IPS DF 6.9 (cell line): ENCODE results near the gene ZNF396.
A peak's percentile ranks its signal among the peaks of the same experiment; 100 is the strongest.

Experiments
- DNase-seq: peaks from one replicate; pipeline ENCODE4 v3.0.0-alpha.2; 2013; ENCODE audit warnings: low read depth, low spot score
- H3K27ac ChIP-seq: one replicate; pipeline ENCODE4 v1.5.1; 2013; ENCODE audit warnings: low read length, control low read depth
- H3K27me3 ChIP-seq: 2 replicates; pipeline ENCODE4 v1.6.1; 2013; ENCODE audit warnings: mild to moderate bottlenecking, low read length; ENCODE audit not compliant: control insufficient read depth, insufficient read depth
- H3K36me3 ChIP-seq: 2 replicates; pipeline ENCODE4 v1.6.1; 2013; ENCODE audit warnings: low read length; ENCODE audit not compliant: control insufficient read depth, insufficient read depth
- H3K4me1 ChIP-seq: 2 replicates; pipeline ENCODE4 v1.6.1; 2013; ENCODE audit warnings: low read length; ENCODE audit not compliant: control insufficient read depth, insufficient read depth
- H3K4me3 ChIP-seq: 2 replicates; pipeline ENCODE4 v1.5.1; 2013; ENCODE audit warnings: mild to moderate bottlenecking, low read length
- H3K9me3 ChIP-seq: 2 replicates; pipeline ENCODE4 v1.6.1; 2013; ENCODE audit warnings: low read length, inconsistent platforms; ENCODE audit not compliant: control insufficient read depth, insufficient read depth
- WGBS: extraction: QIAGEN DNeasy Blood & Tissue Kit; methylation state at CpG from one replicate; pipeline ENCODE4 v1.1.7; 2013; ENCODE audit warnings: mixed read lengths, missing lambda C conversion rate; ENCODE audit not compliant: insufficient read length, insufficient coverage; 5-methylcytosine and 5-hydroxymethylcytosine counted together

The ZNF396 gene

GRCh38 chr18:35361570-35362321 is 15.4 kb downstream of the ZNF396 start:
- no peak overlapping the region for H3K27ac ChIP-seq
- no peak for DNase-seq
- no peak overlapping the region for H3K4me3 ChIP-seq
- WGBS = no CpG with 5 or more reads among the region's 2 CpGs
- H3K36me3 ChIP-seq = no peaks in the 10 kb centered on the region
- no peaks in the 10 kb centered on the region for H3K4me1 ChIP-seq
- no peaks in the 10 kb centered on the region for H3K9me3 ChIP-seq
- H3K27me3 ChIP-seq = no peaks in the 10 kb centered on the region

GRCh38 chr18:35355140-35355618 is 22.0 kb downstream of the ZNF396 start:
- DNase-seq = peak; percentile 77
- Histone ChIP-seq H3K36me3 (0 out of 2 replicates have a peak, but pooled peaks cover 3% of the 10 kb centered on the region), H3K27me3 (no peaks in the 10 kb centered on the region), H3K4me1 (no peaks in the 10 kb centered on the region), H3K27ac (no peak overlapping the region), H3K9me3 (peaks cover 3% of the 10 kb centered on the region), H3K4me3 (no peak overlapping the region)
- WGBS = no CpG with 5 or more reads among the region's 4 CpGs

GRCh38 chr18:35352778-35353177 is 24.4 kb downstream of the ZNF396 start:
- no peak overlapping the region for H3K4me3 ChIP-seq
- no peak overlapping the region for H3K27ac ChIP-seq
- no peaks in the 10 kb centered on the region for H3K4me1 ChIP-seq
- peaks cover 3% of the 10 kb centered on the region for H3K9me3 ChIP-seq
- DNase-seq = no peak
- H3K36me3 ChIP-seq = 0 out of 2 replicates have a peak, but pooled peaks cover 3% of the 10 kb centered on the region
- H3K27me3 ChIP-seq = no peaks in the 10 kb centered on the region

- DNase-seq = no peak
- no CpG with 5 or more reads among the region's 2 CpGs for WGBS
- H3K9me3 ChIP-seq = peaks cover 3% of the 10 kb centered on the region
- H3K36me3 ChIP-seq = 0 out of 2 replicates have a peak, but pooled peaks cover 3% of the 10 kb centered on the region
- no peaks in the 10 kb centered on the region for H3K27me3 ChIP-seq
- H3K27ac ChIP-seq = no peak overlapping the region
- no peak overlapping the region for H3K4me3 ChIP-seq
- no peaks in the 10 kb centered on the region for H3K4me1 ChIP-seq
Observed at GRCh38 chr18:35352283-35352682, 24.9 kb downstream of the ZNF396 start.

GRCh38 chr18:35348001-35348400 is 29.1 kb downstream of the ZNF396 start:
- no CpG with 5 or more reads among the region's 3 CpGs for WGBS
- Histone ChIP-seq H3K27ac (no peak overlapping the region), H3K9me3 (peaks cover 3% of the 10 kb centered on the region), H3K4me1 (no peaks in the 10 kb centered on the region), H3K4me3 (no peak overlapping the region), H3K27me3 (no peaks in the 10 kb centered on the region), H3K36me3 (0 out of 2 replicates have a peak, but pooled peaks cover 3% of the 10 kb centered on the region)
- no peak for DNase-seq

GRCh38 chr18:35345950-35346349 is 31.2 kb downstream of the ZNF396 start:
- WGBS = no CpG with 5 or more reads among the region's 1 CpG
- Histone ChIP-seq H3K4me3 (no peak overlapping the region), H3K27ac (no peak overlapping the region), H3K27me3 (no peaks in the 10 kb centered on the region), H3K9me3 (no peaks in the 10 kb centered on the region), H3K4me1 (no peaks in the 10 kb centered on the region), H3K36me3 (no peaks in the 10 kb centered on the region)
- DNase-seq = no peak

- WGBS = no CpG with 5 or more reads among the region's 6 CpGs
- H3K36me3 ChIP-seq = no peaks in the 10 kb centered on the region
- no peak for DNase-seq
- H3K4me3 ChIP-seq = no peak overlapping the region
- no peaks in the 10 kb centered on the region for H3K27me3 ChIP-seq
- H3K4me1 ChIP-seq = no peaks in the 10 kb centered on the region
- no peak overlapping the region for H3K27ac ChIP-seq
- H3K9me3 ChIP-seq = no peaks in the 10 kb centered on the region
Observed at GRCh38 chr18:35345460-35345921, 31.6 kb downstream of the ZNF396 start.

GRCh38 chr18:35344736-35345459 is 32.2 kb downstream of the ZNF396 start:
- WGBS = no CpG with 5 or more reads among the region's 12 CpGs
- no peak for DNase-seq
- Histone ChIP-seq H3K4me1 (no peaks in the 10 kb centered on the region), H3K4me3 (peak overlapping the region; percentile 78; the same call in 1 of the 2 replicates), H3K9me3 (no peaks in the 10 kb centered on the region), H3K27me3 (no peaks in the 10 kb centered on the region), H3K36me3 (peaks cover 5% of the 10 kb centered on the region; the same call in 1 of the 2 replicates), H3K27ac (no peak overlapping the region)

- peak; percentile 71 for DNase-seq
- no peak within 1 kb of the TSS for H3K27ac ChIP-seq
- peaks cover 10% of the 10 kb centered on the region; the same call in 1 of the 2 replicates for H3K36me3 ChIP-seq
- no CpG with 5 or more reads among the region's 64 CpGs for WGBS
- no peaks in the 10 kb centered on the region for H3K4me1 ChIP-seq
- H3K27me3 ChIP-seq = no peaks in the 10 kb centered on the region
- H3K9me3 ChIP-seq = no peaks in the 10 kb centered on the region
- peak within 1 kb of the TSS; percentile 78 for H3K4me3 ChIP-seq
Observed at GRCh38 chr18:35343936-35344735, 33.0 kb downstream of the ZNF396 start, which contains the start of gene ZNF24. Gene ZNF24 (minus strand): TSS chr18:35344420. CDS start chr18:35340650, 3,770 bp downstream.

GRCh38 chr18:35343488-35343935 is 33.6 kb downstream of the ZNF396 start:
- no peak for DNase-seq
- Histone ChIP-seq H3K27ac (no peak overlapping the region), H3K27me3 (no peaks in the 10 kb centered on the region), H3K4me3 (peak overlapping the region; percentile 78), H3K9me3 (no peaks in the 10 kb centered on the region), H3K4me1 (no peaks in the 10 kb centered on the region), H3K36me3 (peaks cover 14% of the 10 kb centered on the region; the same call in 1 of the 2 replicates)
- no CpG with 5 or more reads among the region's 15 CpGs for WGBS
